T1000 (cell line): ENCODE data around the gene SRCAP.
A peak's percentile ranks its signal among the peaks of the same experiment; 100 is the strongest.

Experiments
- DNase-seq: peaks from one replicate; lab custom pipeline; 2025; ENCODE audit warnings: mixed read lengths; lab: John Stamatoyannopoulos, UW

SRCAP gene

DNA sequence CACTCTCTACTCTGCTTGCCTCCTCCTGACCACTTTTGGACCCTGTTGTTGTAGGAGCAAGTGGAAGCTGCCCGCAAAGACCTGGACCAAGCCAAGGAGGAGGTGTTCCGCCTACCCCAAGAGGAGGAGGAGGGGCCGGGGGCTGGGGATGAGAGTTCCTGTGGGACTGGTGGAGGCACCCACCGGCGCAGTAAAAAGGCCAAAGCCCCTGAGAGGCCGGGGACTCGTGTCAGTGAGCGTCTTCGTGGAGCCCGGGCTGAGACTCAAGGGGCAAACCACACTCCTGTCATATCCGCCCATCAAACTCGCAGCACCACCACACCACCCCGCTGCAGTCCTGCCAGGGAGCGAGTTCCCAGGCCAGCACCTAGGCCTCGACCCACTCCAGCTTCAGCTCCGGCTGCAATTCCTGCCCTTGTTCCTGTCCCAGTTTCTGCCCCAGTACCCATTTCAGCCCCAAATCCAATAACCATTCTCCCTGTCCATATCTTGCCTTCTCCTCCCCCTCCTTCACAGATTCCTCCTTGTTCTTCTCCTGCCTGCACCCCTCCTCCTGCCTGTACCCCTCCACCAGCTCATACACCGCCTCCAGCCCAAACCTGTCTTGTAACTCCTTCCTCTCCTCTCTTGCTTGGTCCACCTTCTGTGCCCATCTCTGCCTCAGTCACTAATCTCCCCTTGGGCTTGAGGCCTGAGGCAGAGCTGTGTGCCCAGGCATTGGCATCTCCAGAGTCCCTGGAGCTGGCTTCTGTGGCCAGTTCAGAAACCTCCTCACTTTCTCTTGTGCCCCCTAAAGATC is 38.2 kb downstream of the SRCAP start:
- no peak for DNase-seq

DNA sequence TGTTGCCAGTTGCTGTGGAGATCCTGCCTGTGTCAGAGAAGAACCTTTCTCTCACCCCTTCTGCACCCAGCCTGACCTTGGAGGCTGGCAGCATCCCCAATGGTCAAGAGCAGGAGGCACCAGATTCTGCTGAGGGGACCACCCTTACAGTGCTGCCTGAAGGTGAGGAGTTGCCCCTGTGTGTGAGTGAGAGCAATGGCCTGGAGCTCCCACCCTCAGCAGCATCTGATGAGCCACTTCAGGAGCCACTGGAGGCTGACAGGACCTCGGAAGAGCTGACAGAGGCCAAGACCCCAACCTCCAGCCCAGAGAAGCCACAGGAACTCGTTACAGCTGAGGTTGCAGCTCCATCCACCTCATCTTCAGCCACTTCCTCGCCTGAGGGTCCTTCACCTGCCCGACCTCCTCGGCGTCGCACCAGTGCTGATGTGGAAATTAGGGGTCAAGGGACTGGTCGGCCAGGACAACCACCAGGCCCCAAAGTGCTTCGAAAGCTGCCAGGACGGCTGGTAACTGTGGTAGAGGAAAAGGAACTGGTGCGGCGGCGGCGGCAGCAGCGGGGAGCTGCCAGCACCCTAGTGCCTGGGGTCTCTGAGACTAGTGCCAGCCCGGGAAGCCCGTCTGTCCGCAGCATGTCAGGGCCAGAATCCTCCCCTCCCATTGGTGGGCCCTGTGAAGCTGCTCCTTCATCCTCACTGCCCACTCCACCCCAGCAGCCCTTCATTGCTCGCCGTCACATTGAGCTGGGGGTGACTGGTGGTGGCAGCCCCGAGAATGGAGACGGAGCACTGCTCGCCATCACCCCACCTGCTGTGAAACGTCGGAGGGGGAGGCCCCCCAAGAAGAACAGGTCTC is 39.0 kb downstream of the SRCAP start:
- no peak for DNase-seq

DNA sequence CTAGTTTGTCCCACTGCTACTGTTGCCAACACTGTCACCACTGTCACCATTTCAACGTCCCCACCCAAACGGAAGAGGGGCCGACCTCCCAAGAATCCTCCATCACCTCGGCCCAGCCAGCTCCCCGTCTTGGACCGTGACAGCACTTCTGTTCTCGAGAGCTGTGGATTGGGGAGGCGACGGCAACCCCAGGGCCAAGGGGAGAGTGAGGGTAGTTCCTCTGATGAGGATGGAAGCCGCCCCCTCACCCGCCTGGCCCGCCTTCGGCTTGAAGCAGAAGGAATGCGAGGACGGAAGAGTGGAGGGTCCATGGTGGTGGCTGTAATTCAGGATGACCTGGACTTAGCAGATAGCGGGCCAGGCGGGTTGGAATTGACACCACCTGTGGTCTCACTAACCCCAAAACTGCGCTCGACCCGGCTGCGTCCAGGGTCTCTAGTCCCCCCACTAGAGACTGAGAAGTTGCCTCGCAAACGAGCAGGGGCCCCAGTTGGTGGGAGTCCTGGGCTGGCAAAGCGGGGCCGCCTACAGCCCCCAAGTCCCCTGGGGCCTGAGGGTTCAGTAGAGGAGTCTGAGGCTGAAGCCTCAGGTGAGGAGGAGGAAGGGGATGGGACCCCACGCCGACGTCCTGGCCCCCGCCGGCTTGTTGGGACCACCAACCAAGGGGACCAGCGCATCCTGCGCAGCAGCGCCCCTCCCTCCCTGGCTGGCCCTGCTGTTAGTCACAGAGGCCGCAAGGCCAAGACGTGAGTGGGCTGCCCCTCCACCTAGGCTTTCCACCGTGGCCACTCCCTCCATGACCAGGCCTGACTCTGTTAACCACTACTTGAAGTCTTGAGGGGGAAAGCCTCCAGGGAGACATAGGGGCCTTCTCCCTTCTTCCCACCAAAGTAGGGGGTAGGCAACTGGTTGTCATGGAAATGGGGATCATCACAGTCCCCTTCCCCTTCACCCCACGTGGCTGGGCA is 40.3 kb downstream of the SRCAP start:
- no peak for DNase-seq

DNA sequence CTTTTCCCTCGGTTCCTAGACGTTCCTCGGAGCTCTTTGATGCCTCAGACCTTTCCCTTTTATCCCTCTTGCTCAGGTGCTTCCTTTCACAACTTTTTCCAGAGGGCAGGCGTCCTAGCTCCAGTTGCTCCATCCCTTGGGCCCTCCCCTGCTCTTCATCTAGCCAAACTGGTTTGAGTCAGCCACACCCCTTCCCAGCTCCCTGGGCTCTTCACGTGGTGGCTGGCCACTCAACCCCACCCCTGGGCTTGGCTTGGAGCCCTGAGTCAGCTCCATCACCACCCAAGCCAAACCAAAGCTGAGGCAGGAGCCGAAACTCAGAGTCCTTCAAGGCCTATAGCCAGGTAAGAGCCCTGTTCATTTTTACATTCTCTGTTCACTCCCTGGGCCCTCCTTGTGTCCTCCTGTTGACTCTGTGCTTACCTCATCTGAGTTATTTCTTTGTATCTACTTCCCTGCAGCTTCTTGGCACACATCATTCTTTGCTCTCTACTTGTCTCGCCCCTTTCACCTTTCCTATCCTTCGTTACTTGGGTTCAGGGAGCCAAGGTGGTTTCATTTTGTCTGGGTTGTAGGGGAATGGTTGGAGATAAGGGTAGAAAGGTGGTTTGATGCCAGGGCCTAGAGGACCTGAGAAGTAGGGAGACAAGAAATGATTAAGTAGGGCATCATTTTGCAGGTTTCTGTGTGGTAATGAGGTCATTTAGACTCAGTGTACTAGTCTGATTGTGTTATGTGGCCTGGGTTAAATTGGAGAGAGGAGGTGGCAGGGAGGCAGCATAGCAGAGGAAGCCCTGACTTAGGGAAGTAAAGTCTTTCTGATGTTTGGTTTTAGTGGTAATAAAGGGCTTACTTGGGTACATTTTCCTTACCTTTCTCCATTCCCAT is 41.6 kb downstream of the SRCAP start:
- DNase-seq = peak; percentile 33

- peak; percentile 58 for DNase-seq
Measured at GRCh38 chr16:30741461-30741914, 42.5 kb downstream of the SRCAP start.

GRCh38 chr16:30743716-30744115 is 44.7 kb downstream of the SRCAP start:
- no peak for DNase-seq

DNA sequence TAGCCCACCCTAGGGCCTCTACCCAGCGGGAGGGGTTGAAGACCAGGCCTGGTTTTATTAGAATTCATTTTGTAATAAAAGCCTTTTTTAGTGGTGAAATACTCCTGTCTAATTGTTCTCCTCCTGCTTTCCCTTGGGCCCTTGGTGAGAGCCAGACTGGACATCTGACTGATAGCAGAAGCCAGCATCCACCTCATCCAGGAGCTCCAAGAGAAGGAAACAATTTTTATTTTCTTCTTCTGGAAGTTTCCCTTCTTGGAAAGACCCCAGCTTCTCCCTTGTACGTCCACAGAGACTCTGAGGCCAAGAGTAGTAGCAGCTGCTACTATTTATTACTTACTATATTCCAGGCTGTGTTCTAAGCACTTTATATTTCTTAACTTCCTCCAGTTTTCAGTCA is 45.2 kb downstream of the SRCAP start:
- no peak for DNase-seq

DNA sequence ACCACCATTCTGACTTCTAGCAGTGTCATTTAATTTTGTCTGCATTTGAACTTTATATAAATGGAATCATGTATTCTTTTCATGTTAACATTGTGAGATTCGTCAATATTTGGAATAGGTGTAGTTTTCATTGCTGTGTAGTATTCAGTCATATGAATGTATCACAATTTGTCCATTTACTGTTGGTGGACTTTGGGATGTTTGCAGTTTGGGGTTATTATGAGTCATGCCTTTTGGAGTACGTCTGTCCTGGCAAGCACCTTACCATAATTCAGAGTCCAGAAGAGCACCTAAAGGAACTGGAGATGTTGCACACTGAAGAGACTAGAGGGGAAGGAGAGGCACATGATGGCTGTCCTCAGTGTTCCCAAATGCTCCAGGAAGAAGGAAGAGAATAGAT is 46.1 kb downstream of the SRCAP start:
- no peak for DNase-seq

GRCh38 chr16:30746638-30747175 is 47.7 kb downstream of the SRCAP start:
- no peak for DNase-seq

DNA sequence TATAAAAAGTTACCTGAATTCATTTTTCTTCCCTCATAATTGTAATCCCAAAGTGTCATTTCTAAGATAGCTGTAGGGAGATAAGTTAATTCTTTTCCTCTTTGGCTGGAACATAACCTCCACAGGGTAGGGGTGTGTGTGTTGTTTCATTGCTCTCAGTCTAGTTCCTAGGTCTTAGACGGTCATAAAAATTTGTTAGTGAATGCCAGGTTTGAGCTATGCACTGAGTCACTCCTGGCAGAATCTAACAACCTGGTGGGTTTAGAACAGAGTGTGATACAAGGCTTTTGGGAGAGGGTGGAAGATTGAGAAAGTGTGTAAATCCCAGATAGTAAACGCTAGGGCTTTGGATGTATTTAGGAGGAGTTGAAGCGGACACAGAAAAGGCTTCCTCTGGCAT is 48.4 kb downstream of the SRCAP start:
- DNase-seq = no peak

GRCh38 chr16:30747799-30748633 is 49.0 kb downstream of the SRCAP start, which contains the start of gene PHKG2:
Gene PHKG2 (plus strand): TSS chr16:30748425. CDS start chr16:30748821, 396 bp downstream.
- peak; percentile 98 for DNase-seq

GRCh38 chr16:30748634-30749445 is 49.9 kb downstream of the SRCAP start:
- no peak for DNase-seq

DNA sequence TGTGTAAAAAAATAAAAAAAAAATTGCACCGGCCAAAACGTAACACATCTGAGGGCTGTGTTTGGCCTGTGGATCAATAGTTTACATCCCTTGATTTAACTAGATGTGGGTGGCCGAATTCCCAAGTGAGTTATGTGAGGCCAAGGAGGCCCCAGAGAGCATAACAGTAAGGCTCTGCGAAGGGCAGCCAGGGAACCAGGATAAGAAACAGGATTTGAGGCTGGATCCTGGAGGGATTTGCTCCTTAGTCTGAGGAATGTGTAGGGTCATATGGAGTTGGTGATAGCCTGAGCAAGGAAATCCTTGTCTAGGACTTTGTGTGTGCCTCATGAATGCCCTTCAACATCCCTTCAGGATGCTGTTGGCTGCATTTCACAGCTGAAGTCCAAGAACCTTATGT is 51.2 kb downstream of the SRCAP start:
- DNase-seq = no peak

DNA sequence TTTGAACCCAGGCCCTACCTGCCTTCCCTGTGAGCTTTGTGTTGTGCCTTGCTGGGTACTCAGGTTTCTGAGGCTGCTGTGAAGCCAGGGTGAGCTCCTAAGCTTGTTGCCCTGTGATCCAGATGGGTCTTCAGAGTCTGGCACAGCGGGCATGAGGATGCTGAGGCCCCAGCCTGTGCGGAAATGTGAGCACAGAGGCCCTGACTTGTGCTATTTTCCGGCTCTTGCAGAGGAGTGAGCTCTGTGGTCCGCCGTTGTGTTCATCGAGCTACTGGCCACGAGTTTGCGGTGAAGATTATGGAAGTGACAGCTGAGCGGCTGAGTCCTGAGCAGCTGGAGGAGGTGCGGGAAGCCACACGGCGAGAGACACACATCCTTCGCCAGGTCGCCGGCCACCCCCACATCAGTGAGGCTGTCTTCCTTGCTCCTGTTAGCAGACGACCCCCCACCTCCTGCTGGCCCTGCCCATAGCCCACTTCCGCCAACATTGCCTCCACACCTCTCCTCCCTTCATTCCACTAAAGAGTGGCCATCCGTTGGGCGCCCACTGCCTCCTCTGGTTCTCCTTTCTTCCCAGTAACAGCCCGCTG is 52.0 kb downstream of the SRCAP start:
- DNase-seq = no peak

DNA sequence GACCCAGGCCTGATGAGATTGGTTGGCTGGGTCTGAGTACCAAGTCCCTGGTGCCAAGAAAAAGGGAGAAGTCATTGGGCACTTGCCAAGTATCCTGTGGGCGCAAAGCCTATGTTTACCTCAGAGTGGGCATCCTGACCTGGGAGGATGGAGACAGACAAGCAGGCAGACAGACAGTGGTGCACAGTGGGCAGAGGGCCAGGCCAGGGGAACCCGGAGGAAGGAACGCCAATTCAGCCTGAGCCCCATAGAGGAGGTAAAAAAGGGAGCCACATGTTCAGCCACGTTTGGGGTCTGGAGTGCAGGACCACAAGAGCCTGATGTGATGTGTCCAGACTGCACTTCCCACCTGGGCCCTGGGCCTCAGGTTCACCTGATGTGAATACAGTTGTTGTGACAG is 54.6 kb downstream of the SRCAP start:
- DNase-seq = no peak

DNA sequence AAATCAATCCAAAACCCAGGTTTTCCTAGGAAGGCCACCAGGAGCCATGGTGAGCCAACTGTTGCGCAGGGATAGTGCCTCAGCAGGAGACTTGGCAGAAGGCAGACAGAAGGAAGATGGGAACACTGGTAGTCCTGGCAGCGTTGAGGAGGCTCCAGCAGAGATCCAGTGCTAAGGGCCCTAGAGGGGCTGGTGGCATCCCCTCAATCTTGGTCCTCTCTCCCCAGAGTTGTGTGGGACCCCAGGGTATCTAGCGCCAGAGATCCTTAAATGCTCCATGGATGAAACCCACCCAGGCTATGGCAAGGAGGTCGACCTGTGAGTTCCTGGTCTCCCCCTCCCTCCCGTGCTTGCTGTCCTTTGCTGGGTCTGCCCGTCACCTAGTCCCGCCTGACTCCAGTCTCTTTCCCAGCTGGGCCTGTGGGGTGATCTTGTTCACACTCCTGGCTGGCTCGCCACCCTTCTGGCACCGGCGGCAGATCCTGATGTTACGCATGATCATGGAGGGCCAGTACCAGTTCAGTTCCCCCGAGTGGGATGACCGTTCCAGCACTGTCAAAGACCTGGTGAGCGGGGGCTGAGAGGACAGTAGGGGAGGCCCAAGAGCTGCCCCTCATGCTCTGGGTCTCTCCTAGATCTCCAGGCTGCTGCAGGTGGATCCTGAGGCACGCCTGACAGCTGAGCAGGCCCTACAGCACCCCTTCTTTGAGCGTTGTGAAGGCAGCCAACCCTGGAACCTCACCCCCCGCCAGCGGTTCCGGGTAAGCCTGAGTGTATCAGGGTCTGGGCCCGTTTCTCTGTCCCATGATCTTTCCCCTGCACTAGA is 57.2 kb downstream of the SRCAP start:
- no peak for DNase-seq

GRCh38 chr16:30756781-30757100 is 57.8 kb downstream of the SRCAP start:
- DNase-seq = no peak

DNA sequence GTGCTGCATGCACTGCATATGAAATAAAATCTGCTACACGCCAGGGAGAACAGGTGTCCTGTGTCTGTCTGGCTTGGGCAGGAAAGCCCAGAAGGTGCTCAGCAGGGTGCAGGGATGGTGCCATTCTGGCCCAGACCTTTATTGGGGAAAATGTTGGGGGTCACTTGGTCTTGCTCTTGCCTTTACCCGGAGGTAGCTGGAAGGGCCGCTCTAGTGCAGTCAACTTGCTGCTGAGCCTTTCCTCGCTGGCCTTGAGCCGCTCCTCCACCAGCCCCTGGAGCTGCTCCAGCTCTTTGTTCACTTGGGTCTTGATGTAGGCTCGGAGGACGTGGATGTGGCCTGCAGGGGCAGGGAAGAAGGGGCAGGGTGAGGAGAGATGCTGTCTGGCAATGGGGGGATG is 58.3 kb downstream of the SRCAP start:
- no peak for DNase-seq
